ENCODE measurements around the gene IBTK. TPM values are rescaled to one million over a fixed set of nuclear protein-coding genes. Genes with fewer than 3 reads are reported as not detected.
A peak's percentile ranks its signal among the peaks of the same experiment; 100 is the strongest.
"Not testable (repeated sequence)": the region's sequence is repeated elsewhere in the genome, so short reads cannot be mapped to it uniquely, and the experiment has no call there.

IBTK gene
- total RNA-seq, result 54.2 and 60.3 TPM in 2 replicates
- 17.3 and 19.6 TPM in 2 replicates for polyA plus RNA-seq

DNA sequence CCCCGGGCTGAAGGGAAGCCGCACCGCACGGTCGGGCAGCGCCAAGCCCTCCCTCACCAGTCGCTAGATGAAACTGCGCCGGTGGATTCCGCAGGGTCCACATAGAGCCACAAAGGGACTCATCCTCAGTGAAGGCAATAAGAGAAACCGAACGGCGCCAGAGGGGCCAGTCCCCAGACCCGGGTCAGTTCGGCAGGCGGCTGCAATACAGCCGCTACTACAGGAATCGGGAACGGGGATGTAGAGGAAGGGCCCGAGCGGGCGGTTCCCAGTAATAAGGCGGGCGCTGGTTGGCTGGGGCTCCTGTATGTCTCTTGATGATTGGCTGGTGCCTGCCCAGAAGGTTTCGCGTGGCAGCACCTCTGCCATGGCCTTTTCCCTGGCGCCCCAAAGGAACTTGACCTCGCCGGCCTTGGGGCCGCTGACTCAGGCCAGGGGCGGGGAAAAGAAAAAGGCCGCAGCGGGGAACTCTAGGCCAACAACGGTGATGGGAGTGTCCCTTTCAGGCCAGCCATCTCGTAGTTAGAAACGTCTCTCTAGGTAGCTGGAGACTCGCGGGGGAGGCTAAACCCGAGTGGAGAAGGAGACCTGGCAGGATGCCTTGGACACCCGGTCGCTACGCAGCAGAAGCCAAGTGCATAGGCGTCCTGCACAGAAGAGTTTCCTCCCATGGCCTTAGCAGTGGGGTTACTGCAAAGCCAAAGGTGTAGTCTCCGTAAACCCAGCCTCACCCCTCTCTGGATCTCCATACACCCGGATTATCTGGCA, at the start of gene IBTK:
Gene IBTK (minus strand): TSS at position 240 of the 768 bp plus-strand sequence. CDS start 7,258 bp downstream, outside the sequence.
- Histone ChIP-seq H3K79me2 (peaks cover 43% of the 10 kb centered on the region), H3K27ac (peak within 1 kb of the TSS; percentile 99), H4K20me1 (ENCODE audit: insufficient read depth, poor library complexity, severe bottlenecking) (peaks cover 8% of the 10 kb centered on the region), H3K36me3 (replicated peaks; ENCODE audit: insufficient read depth, low read depth) (no peaks in the 10 kb centered on the region), H3K9me3 (ENCODE audit: low read depth) (no peaks in the 10 kb centered on the region), H2AFZ (peak within 1 kb of the TSS; percentile 78), H3K27me3 (no peaks in the 10 kb centered on the region), H3K4me3 (peak within 1 kb of the TSS; percentile 76), H3K9me2 (replicated peaks; ENCODE audit: insufficient read depth) (no peaks in the 10 kb centered on the region), H3K4me1 (ENCODE audit: insufficient read depth) (peaks cover 16% of the 10 kb centered on the region), H3K4me2 (peak within 1 kb of the TSS; percentile 77)
- peak; percentile 96 for DNase-seq (ENCODE audit: low spot score)
- no peak for TF ChIP-seq EZH2 (IDR thresholded peaks at IDR 0.05; ENCODE audit: borderline replicate concordance)
- TF ChIP-seq EZH2phosphoT487 (IDR thresholded peaks at IDR 0.05; ENCODE audit: low read depth, severe bottlenecking, unreplicated experiment), result no peak
- TF ChIP-seq CTCF (IDR thresholded peaks at IDR 0.05; ENCODE audit: poor library complexity), result no peak
- under 1% methylated on average over 39 of the region's 45 CpGs for WGBS (ENCODE audit: low lambda C conversion rate, missing lambda C conversion rate)

- no peak overlapping the region for H3K4me3 ChIP-seq
- 54% methylated on average over 11 of the region's 11 CpGs for whole genome bisulfite sequencing (ENCODE audit: low lambda C conversion rate, missing lambda C conversion rate)
- no peak overlapping the region for H3K4me2 ChIP-seq
- H2AFZ ChIP-seq, result no peak overlapping the region
- no peak for TF ChIP-seq EZH2 (IDR thresholded peaks at IDR 0.05; ENCODE audit: borderline replicate concordance)
- TF ChIP-seq CTCF (IDR thresholded peaks at IDR 0.05; ENCODE audit: poor library complexity), result no peak
- no peak for TF ChIP-seq EZH2phosphoT487 (IDR thresholded peaks at IDR 0.05; ENCODE audit: low read depth, severe bottlenecking, unreplicated experiment)
- H3K27me3 ChIP-seq, result no peaks in the 10 kb centered on the region
- peak; percentile 43 for DNase-seq (ENCODE audit: low spot score)
- H3K9me3 ChIP-seq (ENCODE audit: low read depth), result no peaks in the 10 kb centered on the region
- H3K27ac ChIP-seq, result no peak overlapping the region
- no peaks in the 10 kb centered on the region for H4K20me1 ChIP-seq (ENCODE audit: insufficient read depth, poor library complexity, severe bottlenecking)
- H3K4me1 ChIP-seq (ENCODE audit: insufficient read depth), result no peaks in the 10 kb centered on the region
- no peaks in the 10 kb centered on the region for H3K36me3 ChIP-seq (replicated peaks; ENCODE audit: insufficient read depth, low read depth)
- H3K79me2 ChIP-seq, result no peaks in the 10 kb centered on the region
- H3K9me2 ChIP-seq (replicated peaks; ENCODE audit: insufficient read depth), result no peaks in the 10 kb centered on the region
Measured at GRCh38 chr6:82283771-82284410, 36.3 kb upstream of the IBTK start.

- H3K36me3 ChIP-seq (replicated peaks; ENCODE audit: insufficient read depth, low read depth); H3K27ac ChIP-seq; H3K27me3 ChIP-seq; H3K79me2 ChIP-seq; DNase-seq (ENCODE audit: low spot score); H2AFZ ChIP-seq; H3K4me1 ChIP-seq (ENCODE audit: insufficient read depth); H3K4me3 ChIP-seq; H3K9me2 ChIP-seq (replicated peaks; ENCODE audit: insufficient read depth); H4K20me1 ChIP-seq (ENCODE audit: insufficient read depth, poor library complexity, severe bottlenecking); H3K9me3 ChIP-seq (ENCODE audit: low read depth); H3K4me2 ChIP-seq: not testable (repeated sequence)
- 74% methylated on average over 2 of the region's 2 CpGs for WGBS (ENCODE audit: low lambda C conversion rate, missing lambda C conversion rate)
Measured at GRCh38 chr6:82281550-82281949, 34.0 kb upstream of the IBTK start.

- Histone ChIP-seq H3K9me2 (replicated peaks; ENCODE audit: insufficient read depth) (no peaks in the 10 kb centered on the region), H3K4me1 (ENCODE audit: insufficient read depth) (no peaks in the 10 kb centered on the region), H3K27ac (no peak overlapping the region), H3K4me2 (no peak overlapping the region), H3K36me3 (replicated peaks; ENCODE audit: insufficient read depth, low read depth) (no peaks in the 10 kb centered on the region), H3K27me3 (no peaks in the 10 kb centered on the region), H3K9me3 (ENCODE audit: low read depth) (no peaks in the 10 kb centered on the region), H4K20me1 (ENCODE audit: insufficient read depth, poor library complexity, severe bottlenecking) (no peaks in the 10 kb centered on the region), H3K4me3 (no peak overlapping the region), H2AFZ (no peak overlapping the region), H3K79me2 (no peaks in the 10 kb centered on the region)
- DNase-seq (ENCODE audit: low spot score), result no peak
- TF ChIP-seq EZH2phosphoT487 (IDR thresholded peaks at IDR 0.05; ENCODE audit: low read depth, severe bottlenecking, unreplicated experiment) (no peak), CTCF (IDR thresholded peaks at IDR 0.05; ENCODE audit: poor library complexity) (no peak), EZH2 (IDR thresholded peaks at IDR 0.05; ENCODE audit: borderline replicate concordance) (no peak)
Measured at GRCh38 chr6:82277686-82278085, 30.1 kb upstream of the IBTK start.
